Left ventricle myocardium inferior (tissue), 1 donor: ENCODE measurements around the gene LIMCH1. TPM values are rescaled to one million over a fixed set of nuclear protein-coding genes. Genes with fewer than 3 reads are reported as not detected.

Experiments
- DNase-seq: peaks from one replicate; pipeline ENCODE4 v3.0.0-alpha.2; 2020
- H3K27ac ChIP-seq: fragments of 200-600 bp; replicated peaks from 2 replicates; pipeline ENCODE4 v1.8.0; 2021
- H3K27me3 ChIP-seq: fragments of 200-600 bp; 2 replicates; pipeline ENCODE4 v1.8.0; 2021; ENCODE audit warnings: low read depth
- H3K36me3 ChIP-seq: fragments of 200-600 bp; 2 replicates; pipeline ENCODE4 v1.8.0; 2021
- H3K4me1 ChIP-seq: fragments of 200-600 bp; 2 replicates; pipeline ENCODE4 v1.8.0; 2021
- H3K4me3 ChIP-seq: fragments of 200-600 bp; 2 replicates; pipeline ENCODE4 v1.8.0; 2021; ENCODE audit warnings: mild to moderate bottlenecking, moderate library complexity
- H3K9me3 ChIP-seq: fragments of 200-600 bp; replicated peaks from 2 replicates; pipeline ENCODE4 v1.8.0; 2021
- intact Hi-C: fragments of 100-400 bp; cut with micrococcal nuclease; formaldehyde crosslinking; loops from one replicate; pipeline ENCODE4 v1.11.0; 2022
- total RNA-seq: library from RNA; stranded (reverse); fragmentation: NEBNext Ultra II Directional; extraction: Animal tissue kit (Norgen Biotek cat#: 25700); gene quantifications from one replicate; pipeline ENCODE4 v1.2.1, GENCODE V29; 2021
- TF ChIP-seq, protein P1 (sequence below): fragments of 200-600 bp; IDR thresholded peaks from 2 replicates; pipeline ENCODE4 v1.8.0; 2021; ENCODE audit warnings: antibody characterized with exemption, mild to moderate bottlenecking, borderline replicate concordance
- donor health status: DM: no; HTN: yes; CAD: no; lungs with severe emphysema.

The LIMCH1 gene
- total RNA-seq, 1 donor from 2014 or later = 382 TPM

DNA sequence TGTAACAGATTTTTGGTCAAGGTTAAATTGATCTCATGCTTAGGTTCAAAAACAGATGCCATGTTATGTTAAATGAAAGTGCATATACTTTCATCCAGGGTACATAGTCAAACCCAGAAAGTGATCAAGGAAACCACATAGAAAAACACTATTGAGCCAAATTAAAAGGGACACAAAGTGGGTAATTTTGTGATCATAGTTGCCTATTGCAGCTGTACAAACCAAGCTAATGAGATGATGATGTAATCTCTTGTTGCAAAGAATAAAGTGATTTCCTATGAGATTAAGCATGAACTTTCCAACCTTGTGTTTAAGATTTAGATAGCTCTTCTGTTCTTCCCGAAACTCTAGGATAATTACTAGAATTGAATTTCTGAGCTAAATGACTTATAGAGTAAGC lies 20.2 kb upstream of the LIMCH1 start:
- no peak for DNase-seq
- no peaks in the 10 kb centered on the region for H3K27me3 ChIP-seq
- no peaks in the 10 kb centered on the region for H3K9me3 ChIP-seq
- no peak overlapping the region for H3K4me3 ChIP-seq
- intact Hi-C loops = no loop called here
- no peak overlapping the region for H3K27ac ChIP-seq
- no peaks in the 10 kb centered on the region for H3K36me3 ChIP-seq
- TF ChIP-seq, protein P1, sequence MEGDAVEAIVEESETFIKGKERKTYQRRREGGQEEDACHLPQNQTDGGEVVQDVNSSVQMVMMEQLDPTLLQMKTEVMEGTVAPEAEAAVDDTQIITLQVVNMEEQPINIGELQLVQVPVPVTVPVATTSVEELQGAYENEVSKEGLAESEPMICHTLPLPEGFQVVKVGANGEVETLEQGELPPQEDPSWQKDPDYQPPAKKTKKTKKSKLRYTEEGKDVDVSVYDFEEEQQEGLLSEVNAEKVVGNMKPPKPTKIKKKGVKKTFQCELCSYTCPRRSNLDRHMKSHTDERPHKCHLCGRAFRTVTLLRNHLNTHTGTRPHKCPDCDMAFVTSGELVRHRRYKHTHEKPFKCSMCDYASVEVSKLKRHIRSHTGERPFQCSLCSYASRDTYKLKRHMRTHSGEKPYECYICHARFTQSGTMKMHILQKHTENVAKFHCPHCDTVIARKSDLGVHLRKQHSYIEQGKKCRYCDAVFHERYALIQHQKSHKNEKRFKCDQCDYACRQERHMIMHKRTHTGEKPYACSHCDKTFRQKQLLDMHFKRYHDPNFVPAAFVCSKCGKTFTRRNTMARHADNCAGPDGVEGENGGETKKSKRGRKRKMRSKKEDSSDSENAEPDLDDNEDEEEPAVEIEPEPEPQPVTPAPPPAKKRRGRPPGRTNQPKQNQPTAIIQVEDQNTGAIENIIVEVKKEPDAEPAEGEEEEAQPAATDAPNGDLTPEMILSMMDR = no peak
- peaks cover 45% of the 10 kb centered on the region for H3K4me1 ChIP-seq

DNA sequence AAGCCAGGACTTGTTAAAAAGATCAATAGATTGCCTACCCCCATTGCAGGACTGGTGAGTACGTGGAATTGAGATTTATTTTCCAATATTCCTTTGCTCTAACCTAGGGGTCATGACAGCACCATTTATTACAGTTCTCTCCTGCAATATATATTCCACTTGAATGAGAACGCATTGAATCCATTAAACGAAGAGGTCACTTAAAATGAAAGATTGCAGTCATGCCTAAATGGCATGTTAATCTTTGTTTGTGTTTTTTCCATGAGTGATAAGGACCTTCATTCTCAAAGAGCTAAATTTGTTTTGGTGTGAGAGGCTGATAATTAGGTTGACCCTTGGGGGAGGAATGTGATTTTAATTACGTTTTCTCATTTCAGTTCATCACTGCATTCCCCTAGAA lies 13.5 kb upstream of the LIMCH1 start:
- TF ChIP-seq, protein P1 = no peak
- DNase-seq = no peak
- intact Hi-C loops = no loop called here
- no peaks in the 10 kb centered on the region for H3K36me3 ChIP-seq
- no peaks in the 10 kb centered on the region for H3K9me3 ChIP-seq
- H3K4me1 ChIP-seq = peaks cover 80% of the 10 kb centered on the region
- H3K27me3 ChIP-seq = no peaks in the 10 kb centered on the region
- H3K4me3 ChIP-seq = no peak overlapping the region
- H3K27ac ChIP-seq = peak overlapping the region; percentile 49

DNA sequence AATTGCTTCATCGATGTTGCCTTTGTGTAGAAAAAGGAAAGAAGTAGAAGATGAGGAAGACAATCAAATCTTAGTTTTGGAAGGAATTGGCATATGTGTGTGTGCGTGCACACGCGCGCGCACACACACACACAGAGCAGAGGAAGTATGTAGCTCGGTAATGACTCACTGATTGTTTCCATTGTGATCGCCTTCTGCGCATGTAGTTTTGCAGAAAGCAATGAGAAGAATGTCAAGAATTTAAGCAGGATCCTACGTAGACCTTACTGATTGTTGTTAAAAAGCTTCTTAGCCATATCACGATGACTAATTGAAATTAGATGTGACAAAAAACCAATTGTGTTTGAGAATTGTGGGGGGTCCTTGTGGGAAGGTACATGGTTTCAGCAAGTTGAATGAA lies 12.8 kb upstream of the LIMCH1 start:
- TF ChIP-seq, protein P1 = no peak
- Histone ChIP-seq H3K4me1 (peaks cover 85% of the 10 kb centered on the region), H3K9me3 (no peaks in the 10 kb centered on the region), H3K27ac (peak overlapping the region; percentile 49), H3K27me3 (no peaks in the 10 kb centered on the region), H3K36me3 (no peaks in the 10 kb centered on the region), H3K4me3 (no peak overlapping the region)
- intact Hi-C loops = no loop called here
- DNase-seq = no peak

DNA sequence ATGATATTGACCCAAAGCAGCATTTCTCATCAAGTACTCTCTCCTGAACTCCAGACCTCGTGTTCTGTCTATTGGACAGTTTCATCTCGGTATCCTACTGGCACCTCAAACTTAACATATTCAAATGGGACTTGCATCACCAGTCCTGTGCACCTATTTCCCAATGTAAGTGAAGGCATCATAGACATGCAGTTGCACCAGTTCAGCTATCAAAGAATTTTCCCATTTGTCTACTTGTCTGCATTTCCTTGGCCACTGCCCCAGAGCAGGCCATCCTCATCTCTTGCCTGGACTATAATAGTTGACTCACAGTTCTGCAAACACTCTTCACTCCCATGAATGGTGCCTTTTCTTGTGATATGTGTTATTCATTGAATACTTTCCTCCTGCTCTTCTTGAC lies 11.3 kb upstream of the LIMCH1 start:
- no peaks in the 10 kb centered on the region for H3K9me3 ChIP-seq
- no peak for DNase-seq
- intact Hi-C loops = no loop called here
- no peaks in the 10 kb centered on the region for H3K36me3 ChIP-seq
- H3K27ac ChIP-seq = no peak overlapping the region
- no peak overlapping the region for H3K4me3 ChIP-seq
- TF ChIP-seq, protein P1 = no peak
- H3K4me1 ChIP-seq = peaks cover 77% of the 10 kb centered on the region
- H3K27me3 ChIP-seq = no peaks in the 10 kb centered on the region

DNA sequence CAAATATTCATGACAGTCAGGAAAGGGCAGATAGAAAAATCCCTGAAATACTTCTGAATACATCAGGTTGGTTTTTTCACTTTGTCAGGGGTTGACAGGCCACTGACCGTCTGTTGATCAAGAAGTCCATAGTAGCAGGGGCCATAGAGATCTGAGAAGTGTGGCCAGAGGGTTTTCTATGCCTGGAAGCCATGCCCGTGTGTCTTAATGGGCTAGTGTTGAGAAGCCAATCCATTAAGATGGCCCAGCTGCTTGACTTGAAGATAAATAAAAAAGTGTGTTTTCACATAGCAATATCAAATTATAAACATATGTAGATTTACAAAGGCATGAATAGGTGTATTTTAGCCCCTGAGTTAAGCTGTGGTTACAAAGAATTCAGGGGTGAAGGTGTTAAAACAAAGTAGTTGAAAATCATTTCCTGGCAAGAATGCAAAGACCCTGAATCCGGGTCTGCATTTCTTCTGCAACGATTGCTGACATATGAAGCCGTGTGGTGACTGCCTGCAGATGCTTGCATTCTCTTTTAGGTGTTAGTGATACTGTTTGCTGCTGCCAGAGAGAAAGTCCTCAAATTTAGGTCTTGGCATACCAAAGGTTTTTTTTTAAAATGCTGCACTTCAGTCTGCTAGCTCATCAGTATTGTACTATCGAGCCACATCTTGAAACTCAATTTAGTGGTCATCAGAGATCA lies 9.3 kb upstream of the LIMCH1 start:
- TF ChIP-seq, protein P1 = no peak
- no peak for DNase-seq
- H3K27me3 ChIP-seq = no peaks in the 10 kb centered on the region
- H3K36me3 ChIP-seq = no peaks in the 10 kb centered on the region
- H3K4me1 ChIP-seq = peaks cover 79% of the 10 kb centered on the region
- intact Hi-C loops = no loop called here
- H3K9me3 ChIP-seq = no peaks in the 10 kb centered on the region
- H3K27ac ChIP-seq = no peak overlapping the region
- no peak overlapping the region for H3K4me3 ChIP-seq
